B cell (primary cell): ENCODE data around the gene USP30. TPM values are rescaled to one million over a fixed set of nuclear protein-coding genes. Genes with fewer than 3 reads are reported as not detected.

Experiments
- ATAC-seq: fragments of 200-7000 bp; cut with Tn5 transposase; one replicate; pipeline ENCODE4 v1.10.0; 2021; ENCODE audit warnings: low read depth, mild to moderate bottlenecking, moderate number of reproducible peaks, moderate library complexity
- CTCF ChIA-PET: fragments of 350-600 bp; sonication (Branson Sonifier 250); formaldehyde crosslinking; loops from one replicate; lab custom pipeline; 2021; ENCODE audit warnings: antibody characterized with exemption, inconsistent platforms; lab: Charles Lee
- POLR2A ChIA-PET: fragments of 350-600 bp; sonication (Branson Sonifier 250); formaldehyde crosslinking; loops from one replicate; lab custom pipeline; 2021; ENCODE audit warnings: antibody characterized with exemption; lab: Charles Lee
- DNase-seq: peaks from one replicate; pipeline ENCODE4 v3.0.0; 2013
- H2AFZ ChIP-seq: 2 replicates; pipeline ENCODE4 v1.6.1; 2012; ENCODE audit warnings: mild to moderate bottlenecking, low read depth, low read length; ENCODE audit not compliant: insufficient read depth, poor library complexity, severe bottlenecking
- H3K27ac ChIP-seq, 2 donors: 1 replicate in 1 of 2; 2 replicates in 1 of 2; pipeline ENCODE4 v1.5.1; 2012 to 2013; ENCODE audit warnings: low read length in 2 of 2, mild to moderate bottlenecking in 2 of 2, moderate library complexity in 1 of 2
- H3K27me3 ChIP-seq, 4 experiments: fragments of 200-600 bp in 1 of 4; sonication (generic) in 1 of 4; replicated peaks in 1 of 4; 1 replicate in 2 of 4; 2 replicates in 2 of 4; pipeline versions ENCODE4 v1.6.1 to v1.7.0; 2013 to 2016; ENCODE audit warnings: low read length in 3 of 4, mild to moderate bottlenecking in 2 of 4, mixed read lengths in 1 of 4, moderate library complexity in 1 of 4; ENCODE audit not compliant: insufficient read depth in 4 of 4, control insufficient read depth in 3 of 4; ENCODE audit errors: control extremely low read depth in 1 of 4
- H3K36me3 ChIP-seq, 2 experiments: replicated peaks in 1 of 2; 1 replicate in 1 of 2; 2 replicates in 1 of 2; pipeline versions ENCODE4 v1.6.1 to v1.7.1; 2013; ENCODE audit warnings: low read length in 1 of 2; ENCODE audit not compliant: insufficient read depth in 2 of 2, control insufficient read depth in 1 of 2; ENCODE audit errors: control extremely low read depth in 1 of 2, extremely low read depth in 1 of 2
- H3K4me1 ChIP-seq, 2 donors: fragments of 200-600 bp in 1 of 2; sonication (generic) in 1 of 2; 1 replicate in 1 of 2; 2 replicates in 1 of 2; pipeline versions ENCODE4 v1.5.1 to v1.6.1; 2013 to 2017; ENCODE audit warnings: low read length in 2 of 2; ENCODE audit not compliant: control insufficient read depth in 2 of 2, insufficient read depth in 2 of 2
- H3K4me2 ChIP-seq: replicated peaks from 2 replicates; pipeline ENCODE3; 2012; ENCODE audit warnings: mild to moderate bottlenecking, low read depth, low read length; ENCODE audit not compliant: poor library complexity, severe bottlenecking
- H3K4me3 ChIP-seq, 5 experiments: fragments of 200-600 bp in 1 of 5; sonication (generic) in 1 of 5; 1 replicate in 3 of 5; 2 replicates in 2 of 5; pipeline versions ENCODE4 v1.5.1 to v1.7.0; 2011 to 2016; ENCODE audit warnings: low read length in 4 of 5, mild to moderate bottlenecking in 4 of 5, low read depth in 2 of 5, control low read depth in 1 of 5, moderate library complexity in 1 of 5; ENCODE audit not compliant: insufficient read depth in 1 of 5; ENCODE audit errors: control extremely low read depth in 1 of 5, extremely low read depth in 1 of 5
- H3K79me2 ChIP-seq: fragments of 200-600 bp; sonication (generic); one replicate; pipeline ENCODE4 v1.6.0; 2016; ENCODE audit warnings: low read length; ENCODE audit not compliant: control insufficient read depth, insufficient read depth
- H3K9ac ChIP-seq: fragments of 200-600 bp; sonication (generic); 2 replicates; pipeline ENCODE4 v1.6.1; 2017; ENCODE audit warnings: mild to moderate bottlenecking, low read length, moderate library complexity
- H3K9me3 ChIP-seq, 3 donors: one replicate each; pipeline versions ENCODE4 v1.6.1 to v1.7.1; 2013; ENCODE audit warnings: low read length in 2 of 3; ENCODE audit not compliant: control insufficient read depth in 2 of 3, insufficient read depth in 1 of 3; ENCODE audit errors: control extremely low read depth in 1 of 3
- H4K20me1 ChIP-seq: 2 replicates; pipeline ENCODE4 v1.6.0; 2012; ENCODE audit warnings: mild to moderate bottlenecking, low read length; ENCODE audit not compliant: insufficient read depth, control insufficient read depth, poor library complexity, severe bottlenecking
- H3K27ac Mint-ChIP-seq: one replicate; pipeline ENCODE4 v1.8.0; 2021; ENCODE audit warnings: mixed read lengths
- H3K27me3 Mint-ChIP-seq: one replicate; pipeline ENCODE4 v1.8.0; 2021; ENCODE audit warnings: mixed read lengths
- H3K4me1 Mint-ChIP-seq: one replicate; pipeline ENCODE4 v1.8.0; 2021; ENCODE audit warnings: mixed read lengths
- H3K4me3 Mint-ChIP-seq: one replicate; pipeline ENCODE4 v1.8.0; 2021; ENCODE audit warnings: mixed read lengths
- H3K9me3 Mint-ChIP-seq: one replicate; pipeline ENCODE4 v1.8.0; 2022; ENCODE audit warnings: mixed read lengths; ENCODE audit not compliant: insufficient read depth
- EZH2 ChIP-seq: IDR thresholded peaks from 2 replicates; pipeline ENCODE4 v1.6.1; 2012; ENCODE audit warnings: borderline replicate concordance, low read depth, mild to moderate bottlenecking, moderate library complexity, low read length; ENCODE audit not compliant: insufficient read depth, poor library complexity, severe bottlenecking
- WGBS: methylation state at CpG from one replicate; pipeline ENCODE4 v1.1.5; 2013; ENCODE audit warnings: missing lambda C conversion rate; ENCODE audit not compliant: insufficient coverage; 5-methylcytosine and 5-hydroxymethylcytosine counted together
- intact Hi-C: fragments of 100-400 bp; cut with micrococcal nuclease; formaldehyde crosslinking; loops from one replicate; pipeline ENCODE4 v1.10.0; 2022
- polyA plus RNA-seq: library from polyadenylated mRNA; depleted of rRNA; stranded (reverse); fragments of >200 nt; gene quantifications from 2 replicates; pipeline ENCODE4 v1.2.3, GENCODE V29; 2012
- total RNA-seq, 2 donors: library from RNA; stranded (reverse); fragments of 120-200 nt in 1 of 2; gene quantifications; 1 replicate in 1 of 2; 2 replicates in 1 of 2; pipeline versions ENCODE4 v1.2.3 to v1.2.4, GENCODE V29; 2013 to 2022
- TF ChIP-seq, protein P1 (sequence below): fragments of 200-600 bp; IDR thresholded peaks from one replicate; pipeline ENCODE4 v1.8.0; 2022; ENCODE audit warnings: antibody characterized with exemption, mild to moderate bottlenecking

USP30 gene
- total and polyA plus RNA-seq, 2 donors (not counting 1 experiment from before 2014, with no cell fraction given), result 7.2 to 32.5 TPM

DNA sequence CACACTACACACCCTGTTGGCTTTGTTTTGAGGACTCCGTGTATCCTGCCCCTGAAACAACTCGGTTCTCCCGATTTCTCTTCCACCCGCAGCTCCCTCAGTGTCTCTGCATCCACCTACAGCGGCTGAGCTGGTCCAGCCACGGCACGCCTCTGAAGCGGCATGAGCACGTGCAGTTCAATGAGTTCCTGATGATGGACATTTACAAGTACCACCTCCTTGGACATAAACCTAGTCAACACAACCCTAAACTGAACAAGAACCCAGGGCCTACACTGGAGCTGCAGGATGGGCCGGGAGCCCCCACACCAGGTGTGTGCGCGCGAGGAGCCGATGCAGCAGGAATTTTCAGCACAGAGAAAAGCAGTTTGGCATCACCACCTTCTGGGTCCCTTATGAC is 30.4 kb downstream of the USP30 start:
- Histone ChIP-seq H3K4me3 (no peak overlapping the region), H3K79me2 (no peaks in the 10 kb centered on the region), H3K4me1 (no peaks in the 10 kb centered on the region), H3K9ac (no peak overlapping the region), H3K36me3 (peaks cover 4 to 57% of the 10 kb centered on the region in 2 experiments), H4K20me1 (no peaks in the 10 kb centered on the region), H3K9me3 (peaks cover 0 to 6% (median 1%) of the 10 kb centered on the region in 3 donors), H3K27me3 (no peaks in the 10 kb centered on the region), H2AFZ (no peak overlapping the region), H3K4me2 (no peak overlapping the region), H3K27ac (no peak overlapping the region)
- Mint-ChIP-seq H3K27ac (no peak overlapping the region), H3K4me3 (no peak overlapping the region), H3K9me3 (peaks cover 10% of the 10 kb centered on the region), H3K4me1 (no peaks in the 10 kb centered on the region), H3K27me3 (no peaks in the 10 kb centered on the region)
- TF ChIP-seq, protein P1, sequence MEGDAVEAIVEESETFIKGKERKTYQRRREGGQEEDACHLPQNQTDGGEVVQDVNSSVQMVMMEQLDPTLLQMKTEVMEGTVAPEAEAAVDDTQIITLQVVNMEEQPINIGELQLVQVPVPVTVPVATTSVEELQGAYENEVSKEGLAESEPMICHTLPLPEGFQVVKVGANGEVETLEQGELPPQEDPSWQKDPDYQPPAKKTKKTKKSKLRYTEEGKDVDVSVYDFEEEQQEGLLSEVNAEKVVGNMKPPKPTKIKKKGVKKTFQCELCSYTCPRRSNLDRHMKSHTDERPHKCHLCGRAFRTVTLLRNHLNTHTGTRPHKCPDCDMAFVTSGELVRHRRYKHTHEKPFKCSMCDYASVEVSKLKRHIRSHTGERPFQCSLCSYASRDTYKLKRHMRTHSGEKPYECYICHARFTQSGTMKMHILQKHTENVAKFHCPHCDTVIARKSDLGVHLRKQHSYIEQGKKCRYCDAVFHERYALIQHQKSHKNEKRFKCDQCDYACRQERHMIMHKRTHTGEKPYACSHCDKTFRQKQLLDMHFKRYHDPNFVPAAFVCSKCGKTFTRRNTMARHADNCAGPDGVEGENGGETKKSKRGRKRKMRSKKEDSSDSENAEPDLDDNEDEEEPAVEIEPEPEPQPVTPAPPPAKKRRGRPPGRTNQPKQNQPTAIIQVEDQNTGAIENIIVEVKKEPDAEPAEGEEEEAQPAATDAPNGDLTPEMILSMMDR, result no peak
- TF ChIP-seq EZH2, result no peak
- intact Hi-C loops, result no loop called here
- ChIA-PET CTCF (no interaction called here), POLR2A (interaction anchor here (0.6 kb wide), 1 partner anchor 557 kb away, joined by 4 read pairs; no protein-coding TSS in a partner anchor)
- no peak for DNase-seq
- 99% methylated on average over 9 of the region's 14 CpGs for WGBS
- no peak for ATAC-seq

DNA sequence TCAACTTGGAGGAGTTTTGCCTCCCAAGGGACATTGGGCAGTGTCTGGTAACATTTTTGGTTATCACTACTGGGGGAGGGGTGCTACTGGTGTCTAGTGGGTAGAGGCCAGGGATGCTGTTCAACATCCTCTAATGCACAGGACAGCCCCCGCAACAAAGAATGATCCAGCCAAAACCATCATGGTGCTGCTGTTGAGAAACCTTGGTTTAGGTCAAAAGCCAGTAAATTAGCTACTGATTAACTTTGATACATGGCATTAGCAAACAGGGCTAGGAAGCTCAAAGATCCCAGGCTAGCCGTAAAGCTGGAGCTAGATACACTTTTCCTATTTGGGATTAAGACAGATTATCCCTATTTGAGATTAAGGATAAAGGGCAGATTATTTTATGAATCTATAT is 32.0 kb downstream of the USP30 start:
- H3K4me1 Mint-ChIP-seq, result no peaks in the 10 kb centered on the region
- Histone ChIP-seq H2AFZ (no peak overlapping the region), H3K4me1 (no peaks in the 10 kb centered on the region), H3K79me2 (no peaks in the 10 kb centered on the region), H3K9me3 (no peaks in the 10 kb centered on the region), H3K36me3 (peaks cover 2 to 72% of the 10 kb centered on the region in 2 experiments), H3K4me2 (no peak overlapping the region), H3K27ac (no peak overlapping the region), H3K9ac (no peak overlapping the region), H3K4me3 (no peak overlapping the region), H4K20me1 (no peaks in the 10 kb centered on the region), H3K27me3 (no peaks in the 10 kb centered on the region)
- ChIA-PET POLR2A (no interaction called here), CTCF (no interaction called here)
- intact Hi-C loops, result no loop called here
- H3K27me3 Mint-ChIP-seq, result no peaks in the 10 kb centered on the region
- WGBS, result 100% methylated on average over 1 of the region's 2 CpGs
- H3K4me3 Mint-ChIP-seq, result no peak overlapping the region
- peaks cover 6% of the 10 kb centered on the region for H3K9me3 Mint-ChIP-seq
- TF ChIP-seq, protein P1, result no peak
- no peak for TF ChIP-seq EZH2
- ATAC-seq (no peak), DNase-seq (no peak)
- H3K27ac Mint-ChIP-seq, result no peak overlapping the region
